OCI-LY3 (cell line): Measurements from ENCODE around the gene RAB20.

Experiments used
- H2AFZ ChIP-seq: fragments of 200-600, 300-600 bp; shearing (Covaris generic); 2 replicates; pipeline ENCODE4 v1.6.0; 2014; ENCODE audit warnings: antibody characterized with exemption, low read depth, low read length
- H3K27ac ChIP-seq: fragments of 200-600, 300-600 bp; sonication (generic); 2 replicates; pipeline ENCODE4 v1.5.1; 2014; ENCODE audit warnings: mild to moderate bottlenecking, low read length, moderate library complexity, mixed read lengths
- H3K27me3 ChIP-seq: fragments of 200-600, 300-600 bp; sonication (generic); 2 replicates; pipeline ENCODE4 v1.6.1; 2014; ENCODE audit warnings: low read depth, low read length, mixed read lengths
- H3K36me3 ChIP-seq: fragments of 200-600, 300-600 bp; sonication (generic); replicated peaks from 2 replicates; pipeline ENCODE3; 2014; ENCODE audit warnings: low read depth, low read length, mixed read lengths
- H3K4me1 ChIP-seq: fragments of 300-600, 200-600 bp; sonication (generic); 2 replicates; pipeline ENCODE4 v1.6.1; 2014; ENCODE audit warnings: low read length, mixed read lengths
- H3K4me2 ChIP-seq: fragments of 200-600, 300-600 bp; sonication (generic); 2 replicates; pipeline ENCODE4 v1.6.1; 2014; ENCODE audit warnings: low read length, mixed read lengths
- H3K4me3 ChIP-seq: fragments of 300-600, 200-600 bp; sonication (generic); 2 replicates; pipeline ENCODE4 v1.5.1; 2014; ENCODE audit warnings: antibody characterized with exemption, mild to moderate bottlenecking, low read length, moderate library complexity
- H3K79me2 ChIP-seq: fragments of 300-600, 200-600 bp; shearing (Covaris generic); 2 replicates; pipeline ENCODE4 v1.6.1; 2014; ENCODE audit warnings: mild to moderate bottlenecking, low read length, mixed read lengths
- H3K9ac ChIP-seq: fragments of 300-600, 200-600 bp; shearing (Covaris generic); 2 replicates; pipeline ENCODE4 v1.6.0; 2014; ENCODE audit warnings: mild to moderate bottlenecking, low read length, moderate library complexity
- H3K9me3 ChIP-seq: fragments of 200-600, 300-600 bp; shearing (Covaris generic); 2 replicates; pipeline ENCODE4 v1.6.1; 2014; ENCODE audit warnings: low read length, mixed read lengths; ENCODE audit not compliant: insufficient read depth
- H4K20me1 ChIP-seq: fragments of 200-600, 300-600 bp; sonication (generic); 2 replicates; pipeline ENCODE4 v1.6.1; 2016; ENCODE audit warnings: low read length, mixed read lengths; ENCODE audit not compliant: insufficient read depth
- CTCF ChIP-seq: fragments of 200-600, 300-600 bp; sonication (generic); IDR thresholded peaks from 2 replicates; pipeline ENCODE4 v1.5.1; 2014; ENCODE audit warnings: antibody characterized with exemption, low read length, low read depth
- EZH2phosphoT487 ChIP-seq: fragments of 200-600 bp; shearing (Covaris generic); IDR thresholded peaks from 2 replicates; pipeline ENCODE4 v1.6.1; 2018; ENCODE audit warnings: antibody characterized with exemption, mixed run types, low read depth

RAB20 gene

GRCh38 chr13:110511509-110512181, 49.9 kb downstream of the RAB20 start:
- no peak overlapping the region for H3K27ac ChIP-seq
- H4K20me1 ChIP-seq = no peaks in the 10 kb centered on the region
- H2AFZ ChIP-seq = no peak overlapping the region
- no peak overlapping the region for H3K4me2 ChIP-seq
- no peaks in the 10 kb centered on the region for H3K79me2 ChIP-seq
- H3K4me1 ChIP-seq = no peaks in the 10 kb centered on the region
- H3K36me3 ChIP-seq = no peaks in the 10 kb centered on the region
- TF ChIP-seq EZH2phosphoT487 (no peak), CTCF (no peak)
- no peaks in the 10 kb centered on the region for H3K9me3 ChIP-seq
- peaks cover 58% of the 10 kb centered on the region for H3K27me3 ChIP-seq
- no peak overlapping the region for H3K4me3 ChIP-seq
- H3K9ac ChIP-seq = no peak overlapping the region

- TF ChIP-seq CTCF (no peak), EZH2phosphoT487 (no peak)
- H3K27ac ChIP-seq = no peak overlapping the region
- H3K4me2 ChIP-seq = no peak overlapping the region
These were observed 51.3 kb downstream of the RAB20 start for GRCh38 chr13:110509971-110510786.

GRCh38 chr13:110509478-110509926, 52.0 kb downstream of the RAB20 start:
- Histone ChIP-seq H3K27me3 (peaks cover 39% of the 10 kb centered on the region), H3K9ac (no peak overlapping the region), H3K4me3 (no peak overlapping the region), H2AFZ (no peak overlapping the region), H3K79me2 (no peaks in the 10 kb centered on the region), H3K4me2 (no peak overlapping the region), H4K20me1 (no peaks in the 10 kb centered on the region), H3K36me3 (no peaks in the 10 kb centered on the region), H3K4me1 (no peaks in the 10 kb centered on the region), H3K9me3 (no peaks in the 10 kb centered on the region), H3K27ac (no peak overlapping the region)
- TF ChIP-seq EZH2phosphoT487 (no peak), CTCF (no peak)

More at GRCh38 chr13:110509971-110510786, 51.3 kb downstream of the RAB20 start:
- Histone ChIP-seq H4K20me1 (no peaks in the 10 kb centered on the region), H3K4me1 (no peaks in the 10 kb centered on the region), H3K36me3 (no peaks in the 10 kb centered on the region), H3K27me3 (peaks cover 45% of the 10 kb centered on the region), H3K4me3 (no peak overlapping the region), H2AFZ (no peak overlapping the region), H3K9ac (no peak overlapping the region), H3K9me3 (no peaks in the 10 kb centered on the region), H3K79me2 (no peaks in the 10 kb centered on the region)

GRCh38 chr13:110507678-110508381, 53.7 kb downstream of the RAB20 start:
- no peaks in the 10 kb centered on the region for H3K4me1 ChIP-seq
- TF ChIP-seq CTCF (no peak), EZH2phosphoT487 (no peak)
- H3K27ac ChIP-seq = no peak overlapping the region

More at GRCh38 chr13:110507678-110508381, 53.7 kb downstream of the RAB20 start:
- no peaks in the 10 kb centered on the region for H3K36me3 ChIP-seq
- H4K20me1 ChIP-seq = no peaks in the 10 kb centered on the region
- no peaks in the 10 kb centered on the region for H3K9me3 ChIP-seq
- no peak overlapping the region for H3K4me3 ChIP-seq
- H3K79me2 ChIP-seq = no peaks in the 10 kb centered on the region
- no peak overlapping the region for H3K9ac ChIP-seq
- H2AFZ ChIP-seq = no peak overlapping the region
- no peak overlapping the region for H3K4me2 ChIP-seq
- peaks cover 32% of the 10 kb centered on the region for H3K27me3 ChIP-seq
